Iris pigment epithelial cell (primary cell): ENCODE measurements around the gene TEP1.
"Not testable (repeated sequence)": the region's sequence is repeated elsewhere in the genome, so short reads cannot be mapped to it uniquely, and the experiment has no call there.

Source experiments
- DNase-seq: peaks from one replicate; pipeline ENCODE4 v3.0.0-alpha.2; 2011; ENCODE audit warnings: low read depth

The TEP1 gene

DNA sequence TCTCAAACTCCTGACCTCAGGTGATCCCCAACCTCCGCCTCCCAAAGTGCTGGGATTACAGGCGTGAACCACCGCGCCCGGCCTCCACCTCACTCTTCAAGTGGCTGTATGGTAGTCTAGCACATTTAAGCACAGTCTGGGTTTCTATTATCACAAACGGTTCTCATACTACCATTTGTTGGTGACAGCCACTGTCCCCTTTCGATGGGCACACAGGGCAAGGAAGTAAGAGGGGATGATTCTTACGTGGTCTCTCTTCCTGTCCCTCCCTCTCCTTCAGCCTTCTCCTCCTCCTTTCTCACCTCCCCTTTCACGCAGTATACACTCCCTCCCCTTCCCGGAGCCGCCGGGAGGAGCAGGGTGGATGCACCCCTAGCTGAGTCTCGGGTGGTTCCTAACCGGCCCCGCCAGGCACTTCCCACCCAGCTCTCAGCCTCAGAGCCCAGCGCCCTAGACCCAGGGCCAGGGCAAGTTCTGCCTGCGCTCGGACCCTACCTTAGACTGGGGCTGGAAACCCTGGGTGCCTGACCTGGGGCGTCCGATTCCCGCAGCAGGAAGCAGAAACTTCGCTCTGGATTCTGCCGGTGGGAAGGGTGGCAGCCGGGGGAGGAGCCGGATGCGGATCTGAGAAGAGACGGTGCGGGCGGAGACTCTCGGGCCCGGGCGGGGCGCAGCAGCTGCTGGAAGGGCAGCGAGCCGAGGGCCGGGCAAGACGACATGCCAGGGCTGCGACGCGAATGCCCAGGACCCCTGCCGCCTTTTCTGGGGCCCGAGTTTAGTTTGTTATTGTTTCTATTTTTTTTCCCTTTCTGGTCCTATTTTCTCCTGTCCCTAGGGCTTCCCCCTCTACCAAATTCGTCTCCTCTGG lies at the start of gene TEP1:
Gene TEP1, minus strand, starts transcription at position 626 of the 868 bp plus-strand sequence. CDS start 5,062 bp downstream, outside the sequence.
- DNase-seq = peak; percentile 86

DNA sequence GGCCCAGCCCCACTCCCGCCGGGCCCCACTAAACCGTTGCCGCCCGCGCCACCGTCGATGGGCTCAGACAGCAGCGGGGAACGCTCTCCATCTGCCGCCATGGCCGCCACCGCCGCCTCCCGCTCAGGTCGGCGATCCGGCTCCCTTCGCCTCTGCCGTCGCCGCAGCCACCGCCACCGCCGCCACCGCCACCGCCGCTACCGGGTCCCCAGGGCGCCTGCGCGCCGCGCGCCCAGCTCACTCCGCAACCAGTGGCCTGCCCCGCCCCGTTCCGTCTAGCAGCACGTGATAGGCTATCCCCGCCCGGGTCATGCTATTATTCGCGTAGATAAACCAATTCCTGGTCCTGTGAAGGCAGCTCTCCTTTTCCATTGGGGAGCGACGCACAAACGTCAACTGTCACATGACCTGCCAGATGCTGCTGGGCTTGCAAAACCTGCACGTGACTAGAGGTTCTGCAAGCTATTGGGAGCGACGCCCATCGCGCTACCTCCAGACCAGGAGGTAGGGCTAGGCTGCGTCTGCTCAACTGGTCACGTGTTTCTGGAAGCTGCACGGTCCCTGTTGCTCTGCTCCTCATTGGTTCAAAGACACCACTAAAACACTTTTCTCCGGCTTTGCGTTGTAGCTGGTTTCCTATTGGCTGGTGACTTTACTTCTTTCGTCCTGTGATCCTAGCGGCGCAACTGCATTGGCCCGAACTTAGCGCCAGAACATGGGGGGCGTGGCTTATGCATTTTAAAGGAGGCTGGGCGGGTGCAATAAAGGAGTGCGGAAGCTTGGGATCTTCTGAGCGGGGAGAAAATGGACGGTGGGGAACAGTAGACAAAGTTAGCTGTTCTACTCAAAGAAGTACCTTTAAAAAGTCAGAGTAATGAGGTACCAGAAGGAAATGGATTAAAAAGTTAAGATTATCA lies 48.2 kb upstream of the TEP1 start, which contains the start of gene PIP4P1:
Gene PIP4P1, minus strand, starts transcription at position 210 of the 917 bp plus-strand sequence. Its CDS starts 109 bp downstream, at position 101.
- peak; percentile 100 for DNase-seq

DNA sequence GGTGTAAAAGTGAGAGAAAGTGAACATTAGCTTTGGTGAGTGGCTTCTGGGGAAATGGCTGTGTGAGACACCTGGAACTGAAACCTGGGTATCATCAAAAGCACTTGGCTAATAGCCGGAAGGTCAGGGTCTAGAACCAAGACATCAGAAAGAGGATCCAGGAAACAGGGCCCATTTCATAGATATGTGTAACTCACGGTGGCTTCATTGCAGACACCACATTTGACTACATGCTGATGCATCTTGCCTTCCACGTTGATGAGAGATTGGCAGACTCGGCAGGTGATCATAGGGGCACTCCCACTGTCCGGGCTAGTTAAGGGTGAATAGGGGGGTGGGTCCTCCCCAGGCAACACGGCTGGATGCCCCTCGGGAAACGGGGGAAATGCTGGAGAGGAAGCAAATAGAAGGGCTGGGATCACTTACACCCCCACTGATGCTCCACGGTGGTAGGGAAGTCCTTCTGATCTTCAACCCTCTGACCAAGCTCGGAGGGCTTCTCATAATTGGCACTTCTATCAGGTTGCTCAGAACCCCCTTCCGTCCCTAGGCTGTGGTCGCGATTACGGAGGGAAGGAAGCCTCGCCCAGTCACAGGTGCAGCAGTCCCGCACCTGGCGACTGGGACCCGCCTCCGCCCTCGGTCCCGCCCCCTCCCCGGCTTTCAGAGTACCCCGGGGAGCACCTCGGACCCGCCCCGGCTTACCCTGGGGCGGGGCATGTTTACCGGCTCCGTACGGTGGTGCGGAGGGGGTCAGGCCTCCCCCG lies 47.3 kb upstream of the TEP1 start:
- no peak for DNase-seq

DNA sequence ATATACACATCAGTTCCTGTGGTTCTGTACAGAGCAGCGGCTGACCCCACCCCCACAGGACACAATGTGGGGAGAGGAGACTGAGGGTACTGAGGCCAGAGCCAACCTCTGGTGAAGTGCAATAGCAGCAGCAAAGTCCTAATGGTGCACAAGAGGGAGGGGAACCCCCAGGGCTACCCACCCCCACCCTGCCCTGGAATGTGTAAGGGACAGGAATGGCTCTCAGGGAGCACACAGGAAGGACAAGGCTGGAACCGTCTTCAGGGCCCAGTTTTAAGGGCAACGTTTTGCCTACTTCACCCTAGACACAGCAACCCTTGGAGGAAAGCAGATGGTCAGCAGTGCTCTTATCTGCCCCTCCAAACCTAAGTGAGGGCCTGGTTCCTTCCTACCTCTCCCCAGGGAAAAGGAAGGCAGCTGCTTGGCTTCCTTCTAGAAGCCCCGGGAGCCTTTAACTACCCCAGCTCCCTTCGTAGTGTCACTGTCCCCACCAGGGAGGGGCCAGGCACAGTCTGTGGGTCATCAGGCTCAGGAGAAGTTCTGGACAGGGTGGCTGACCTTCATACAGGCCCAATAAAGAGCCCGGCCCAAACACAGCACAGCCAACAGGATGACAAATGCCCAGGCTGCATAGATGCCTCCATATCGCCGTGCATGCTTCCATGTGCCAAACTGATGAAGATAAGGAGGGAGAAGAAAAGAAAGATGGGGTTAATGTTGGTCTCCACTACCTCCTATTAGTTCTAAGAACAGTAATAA lies 44.9 kb upstream of the TEP1 start:
- no peak for DNase-seq

DNA sequence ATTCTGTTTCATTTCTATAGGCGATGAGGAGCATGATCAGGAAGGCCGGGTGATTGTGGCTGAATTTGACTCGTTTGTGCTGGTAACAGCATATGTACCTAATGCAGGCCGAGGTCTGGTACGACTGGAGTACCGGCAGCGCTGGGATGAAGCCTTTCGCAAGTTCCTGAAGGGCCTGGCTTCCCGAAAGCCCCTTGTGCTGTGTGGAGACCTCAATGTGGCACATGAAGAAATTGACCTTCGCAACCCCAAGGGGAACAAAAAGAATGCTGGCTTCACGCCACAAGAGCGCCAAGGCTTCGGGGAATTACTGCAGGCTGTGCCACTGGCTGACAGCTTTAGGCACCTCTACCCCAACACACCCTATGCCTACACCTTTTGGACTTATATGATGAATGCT lies 43.7 kb upstream of the TEP1 start:
- no peak for DNase-seq

DNA sequence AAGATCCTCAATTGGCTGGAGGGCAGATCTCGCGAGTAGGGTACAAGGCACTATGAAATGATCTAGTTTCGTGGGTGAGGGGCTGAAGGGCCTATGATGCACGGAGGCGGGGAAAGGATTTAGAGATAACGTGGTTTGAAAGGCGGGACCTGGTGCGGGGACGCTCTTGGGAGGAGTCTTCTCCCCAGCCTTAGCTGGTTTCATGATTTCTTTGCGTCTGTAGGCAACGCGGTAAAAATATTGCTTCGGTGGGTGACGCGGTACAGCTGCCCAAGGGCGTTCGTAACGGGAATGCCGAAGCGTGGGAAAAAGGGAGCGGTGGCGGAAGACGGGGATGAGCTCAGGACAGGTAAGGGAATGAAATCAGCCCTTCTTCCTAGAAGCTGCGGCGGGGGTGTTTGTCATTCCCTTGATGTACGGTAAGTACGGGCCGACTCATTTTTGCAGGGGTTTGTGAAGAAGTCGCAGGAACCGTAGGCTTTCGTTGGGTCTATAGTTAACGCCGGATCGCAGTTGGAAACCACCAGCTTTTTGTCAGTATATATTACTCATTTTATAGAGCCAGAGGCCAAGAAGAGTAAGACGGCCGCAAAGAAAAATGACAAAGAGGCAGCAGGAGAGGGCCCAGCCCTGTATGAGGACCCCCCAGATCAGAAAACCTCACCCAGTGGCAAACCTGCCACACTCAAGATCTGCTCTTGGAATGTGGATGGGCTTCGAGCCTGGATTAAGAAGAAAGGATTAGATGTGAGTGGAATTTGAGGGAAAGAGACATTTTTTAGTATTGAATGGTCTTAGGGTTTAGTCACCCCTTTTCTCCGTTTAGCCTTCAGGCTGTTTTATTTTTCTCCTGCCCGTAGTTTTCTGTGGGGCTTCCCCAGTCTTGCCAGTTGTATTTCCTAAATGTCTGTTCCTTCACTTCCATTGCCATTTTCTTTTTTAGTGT lies 42.3 kb upstream of the TEP1 start:
- DNase-seq = peak; percentile 95

DNA sequence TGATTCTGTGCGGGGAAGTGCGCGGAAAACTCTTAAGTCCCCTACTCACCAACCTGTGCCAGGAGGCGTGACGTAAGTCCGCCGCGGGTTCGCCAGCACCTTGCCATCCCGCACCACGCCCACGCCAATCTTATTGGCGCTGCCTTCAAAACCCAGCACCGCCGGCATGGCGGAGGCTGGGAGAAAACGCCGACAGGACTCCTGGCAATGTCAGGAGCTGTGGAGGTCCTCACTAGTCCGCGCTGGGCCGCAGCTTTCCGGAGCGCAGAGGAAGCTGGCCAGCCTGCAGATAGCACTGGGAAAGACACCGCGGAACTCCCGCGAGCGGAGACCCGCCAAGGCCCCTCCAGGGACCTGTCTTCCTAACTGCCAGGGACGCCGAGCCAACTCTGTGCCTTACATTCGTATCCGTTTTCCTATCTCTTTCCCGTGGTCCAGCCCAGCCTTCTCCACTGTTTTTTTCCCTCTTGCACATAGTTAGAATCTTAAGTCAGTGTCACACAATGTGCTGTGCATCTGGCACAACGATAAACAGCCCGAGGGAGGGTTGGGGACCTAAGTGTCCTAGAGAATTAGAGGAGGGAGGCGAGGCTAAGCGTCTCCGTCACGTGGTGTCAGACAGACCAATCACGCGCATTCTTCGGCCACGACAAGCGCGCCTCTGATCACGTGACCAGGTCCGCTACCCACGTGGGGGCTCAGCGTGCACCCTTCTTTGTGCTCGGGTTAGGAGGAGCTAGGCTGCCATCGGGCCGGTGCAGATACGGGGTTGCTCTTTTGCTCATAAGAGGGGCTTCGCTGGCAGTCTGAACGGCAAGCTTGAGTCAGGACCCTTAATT lies 41.4 kb upstream of the TEP1 start, which contains the start of the genes APEX1 and OSGEP:
Gene APEX1, plus strand, starts transcription at position 711 of the 839 bp plus-strand sequence. CDS start 420 bp downstream, outside the sequence.
Gene OSGEP, minus strand, starts transcription at position 297 of the 839 bp plus-strand sequence. Its CDS starts 129 bp downstream, at position 168.
- DNase-seq = peak; percentile 99

DNA sequence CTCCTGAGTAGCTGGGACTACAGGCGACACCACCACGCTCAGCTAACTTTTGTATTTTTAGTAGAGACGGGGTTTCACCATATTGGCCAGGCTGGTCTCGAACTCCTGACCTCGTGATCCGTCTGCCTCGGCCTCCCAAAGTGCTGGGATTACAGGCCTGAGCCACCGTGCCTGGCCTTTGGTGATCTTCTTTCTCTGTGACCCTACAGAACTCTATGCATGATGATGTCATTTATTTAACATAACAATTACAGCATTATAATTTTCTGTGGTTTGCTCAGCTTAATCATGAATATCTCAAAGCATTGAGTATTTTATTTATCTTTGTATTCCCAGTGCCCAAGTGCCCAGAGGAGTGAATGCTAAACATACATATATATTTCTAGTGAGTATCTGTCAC lies 39.5 kb upstream of the TEP1 start:
- DNase-seq = not testable (repeated sequence)

DNA sequence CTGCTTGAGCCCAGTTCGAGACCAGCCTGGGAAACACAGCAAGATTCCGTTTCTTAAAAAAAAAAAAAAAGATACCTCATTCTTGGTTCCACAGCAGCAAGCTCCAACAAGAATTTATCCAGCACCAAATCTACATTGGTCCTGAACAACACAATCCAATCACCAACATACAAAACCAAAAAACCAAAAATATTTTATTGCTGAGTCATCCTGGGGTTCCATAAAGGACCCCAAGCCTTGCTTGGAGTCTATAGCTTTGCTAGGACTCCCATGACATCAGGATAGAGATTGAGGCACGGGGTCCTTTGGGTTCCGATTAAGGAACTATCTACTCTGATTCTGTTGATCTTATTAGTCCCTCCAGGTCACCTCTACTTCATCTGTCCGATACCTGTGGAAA lies 33.6 kb upstream of the TEP1 start:
- no peak for DNase-seq

DNA sequence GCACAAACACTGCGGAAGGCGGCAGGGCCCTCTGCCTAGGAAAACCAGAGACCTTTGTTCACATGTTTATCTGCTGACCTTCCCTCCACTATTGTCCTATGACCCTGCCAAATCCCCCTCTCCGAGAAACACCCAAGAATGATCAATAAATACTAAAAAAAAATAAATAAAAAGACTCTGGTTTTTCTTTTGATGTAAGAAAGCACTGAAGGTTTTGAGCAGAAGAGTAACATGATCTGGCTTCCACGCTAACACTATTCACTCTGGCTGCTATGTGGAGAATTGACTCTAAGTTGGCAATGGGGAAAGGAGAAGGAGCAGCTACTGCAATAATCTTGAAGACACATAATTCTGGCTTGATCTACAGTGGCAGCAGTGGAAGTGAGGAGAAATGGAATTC lies 30.3 kb upstream of the TEP1 start:
- DNase-seq = not testable (repeated sequence)

DNA sequence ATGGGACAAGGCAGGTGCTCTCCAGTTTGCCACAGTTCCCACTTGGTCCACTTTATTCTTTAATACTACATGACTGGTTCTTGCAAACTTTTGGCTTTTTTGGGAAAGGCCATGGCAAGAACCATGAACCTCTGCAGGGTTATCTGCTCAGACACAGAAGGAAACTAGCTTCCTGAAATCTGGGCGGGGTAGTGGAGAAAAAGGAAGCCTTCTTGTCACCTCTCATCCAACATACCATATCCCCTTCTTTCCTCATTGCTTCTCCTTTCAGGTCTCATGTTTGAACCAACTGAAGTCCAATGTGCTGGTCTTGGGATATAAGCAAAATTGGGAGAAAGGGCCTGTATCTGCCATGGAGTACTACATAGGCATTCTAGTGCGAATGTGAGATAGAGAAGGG lies 28.2 kb upstream of the TEP1 start:
- DNase-seq = no peak

DNA sequence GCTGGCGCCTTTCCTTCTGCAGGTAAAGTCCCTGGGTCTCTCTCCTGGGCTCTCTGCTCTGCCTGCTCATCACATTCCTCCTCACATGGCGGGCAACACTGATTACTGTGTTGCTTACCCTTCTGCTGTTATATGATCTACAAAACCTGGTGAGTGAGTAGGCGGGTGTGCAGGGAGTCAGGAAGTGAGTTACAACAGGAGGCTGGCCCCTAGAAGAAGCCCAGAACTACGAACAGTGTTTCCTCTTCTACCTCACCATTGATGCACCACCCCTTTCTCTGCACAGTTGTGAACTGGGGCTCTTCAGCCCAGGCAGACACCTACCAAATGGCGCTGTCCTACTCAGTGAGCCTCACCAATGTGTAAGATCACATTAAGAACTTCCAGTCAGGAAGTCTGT lies 27.6 kb upstream of the TEP1 start:
- no peak for DNase-seq

DNA sequence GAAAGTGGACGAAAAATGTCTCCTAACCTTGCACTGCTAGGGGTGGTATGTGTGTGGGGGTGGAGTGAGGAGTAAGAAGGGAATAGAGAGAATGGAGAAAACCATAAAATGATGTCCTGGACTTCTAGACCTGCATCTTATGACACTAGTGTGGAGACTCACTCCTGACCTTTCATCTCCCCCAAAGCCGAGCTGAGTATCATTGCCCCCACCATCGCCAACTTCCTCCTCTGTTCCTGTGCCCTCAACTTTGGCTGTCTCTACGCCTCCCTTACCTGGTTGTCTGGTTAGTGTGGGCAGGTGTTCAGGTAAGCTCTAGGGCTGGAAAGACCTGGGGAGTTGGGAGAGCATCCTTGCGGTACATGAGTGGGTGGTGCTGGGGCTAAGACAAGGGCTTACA lies 27.2 kb upstream of the TEP1 start:
- no peak for DNase-seq

DNA sequence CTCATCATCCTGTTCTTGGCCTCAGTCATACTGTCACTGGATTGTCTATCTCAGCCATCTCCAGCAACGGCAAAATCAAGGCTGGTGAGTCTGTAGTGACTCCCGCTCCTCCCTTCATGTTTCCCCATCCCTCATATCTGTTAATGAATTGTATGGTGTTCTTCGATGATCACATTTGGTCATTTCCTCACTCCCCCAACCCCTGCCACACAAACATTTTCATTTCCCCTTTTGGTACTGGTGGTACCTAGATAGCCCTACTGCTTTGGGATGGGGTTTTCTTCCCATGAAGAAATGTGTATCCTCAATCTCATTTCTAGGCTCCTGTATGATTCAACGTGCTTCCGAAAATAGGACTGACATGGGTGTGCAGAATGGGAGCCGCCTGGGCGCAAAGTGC lies 25.4 kb upstream of the TEP1 start:
- no peak for DNase-seq

DNA sequence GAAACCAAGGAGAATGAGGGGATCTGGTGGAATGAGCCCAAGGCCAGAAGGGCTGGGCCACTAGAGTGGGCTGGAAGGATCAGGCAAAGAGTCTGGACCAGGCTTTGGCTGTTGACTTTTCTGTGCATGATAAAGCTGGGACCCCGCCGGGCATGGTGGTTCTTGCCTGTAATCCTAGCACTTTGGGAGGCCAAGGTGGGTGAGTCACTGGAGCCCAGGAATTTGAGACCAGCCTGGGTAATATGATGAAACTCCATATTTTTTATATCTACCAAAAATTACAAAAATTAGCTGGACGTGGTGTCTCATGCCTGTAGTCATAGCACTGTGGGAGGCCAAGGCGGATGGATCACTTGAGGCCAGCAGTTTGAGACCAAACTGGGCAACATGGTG lies 23.1 kb upstream of the TEP1 start:
- peak; percentile 84 for DNase-seq

DNA sequence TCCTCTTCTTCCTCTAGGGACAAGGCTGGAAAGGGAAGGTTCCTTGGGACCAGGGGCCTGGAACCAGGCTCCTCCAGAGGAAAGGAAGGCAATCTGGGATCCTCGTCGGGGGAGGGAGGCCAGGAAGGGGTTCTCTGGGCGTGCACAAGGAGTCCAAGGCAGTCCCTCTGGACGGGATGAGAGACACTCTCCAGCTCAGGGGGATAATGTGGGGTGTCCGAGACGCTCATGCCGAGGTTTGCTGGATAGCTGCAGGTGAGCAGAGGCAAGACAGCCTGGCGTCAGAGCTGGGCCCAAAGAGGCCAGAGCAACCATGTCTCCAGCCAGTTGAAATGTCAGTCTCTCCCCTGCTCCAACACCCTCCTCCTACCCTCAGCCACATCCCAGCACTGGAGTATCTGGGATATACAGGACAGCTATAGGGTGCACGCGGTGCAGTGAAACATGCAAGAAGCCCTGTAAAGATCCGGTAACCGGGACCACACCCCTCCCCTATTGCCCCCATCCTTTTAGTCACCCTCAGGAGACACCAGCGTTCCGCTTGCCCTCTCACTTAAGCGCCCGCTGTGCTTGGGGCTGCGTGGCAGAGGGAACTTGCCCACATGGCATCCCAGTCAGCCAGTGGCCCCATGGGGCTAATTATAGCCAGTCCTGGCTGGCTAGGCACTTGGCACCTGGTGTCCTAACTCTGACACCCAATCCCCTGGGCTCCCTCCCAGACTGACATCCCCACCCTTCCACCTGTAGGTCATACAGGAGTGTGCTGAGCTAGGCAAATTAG lies 22.5 kb upstream of the TEP1 start, which contains the start of gene KLHL33:
Gene KLHL33, minus strand, starts transcription at position 585 of the 781 bp plus-strand sequence. Its CDS starts 355 bp downstream, at position 230.
- no peak for DNase-seq

DNA sequence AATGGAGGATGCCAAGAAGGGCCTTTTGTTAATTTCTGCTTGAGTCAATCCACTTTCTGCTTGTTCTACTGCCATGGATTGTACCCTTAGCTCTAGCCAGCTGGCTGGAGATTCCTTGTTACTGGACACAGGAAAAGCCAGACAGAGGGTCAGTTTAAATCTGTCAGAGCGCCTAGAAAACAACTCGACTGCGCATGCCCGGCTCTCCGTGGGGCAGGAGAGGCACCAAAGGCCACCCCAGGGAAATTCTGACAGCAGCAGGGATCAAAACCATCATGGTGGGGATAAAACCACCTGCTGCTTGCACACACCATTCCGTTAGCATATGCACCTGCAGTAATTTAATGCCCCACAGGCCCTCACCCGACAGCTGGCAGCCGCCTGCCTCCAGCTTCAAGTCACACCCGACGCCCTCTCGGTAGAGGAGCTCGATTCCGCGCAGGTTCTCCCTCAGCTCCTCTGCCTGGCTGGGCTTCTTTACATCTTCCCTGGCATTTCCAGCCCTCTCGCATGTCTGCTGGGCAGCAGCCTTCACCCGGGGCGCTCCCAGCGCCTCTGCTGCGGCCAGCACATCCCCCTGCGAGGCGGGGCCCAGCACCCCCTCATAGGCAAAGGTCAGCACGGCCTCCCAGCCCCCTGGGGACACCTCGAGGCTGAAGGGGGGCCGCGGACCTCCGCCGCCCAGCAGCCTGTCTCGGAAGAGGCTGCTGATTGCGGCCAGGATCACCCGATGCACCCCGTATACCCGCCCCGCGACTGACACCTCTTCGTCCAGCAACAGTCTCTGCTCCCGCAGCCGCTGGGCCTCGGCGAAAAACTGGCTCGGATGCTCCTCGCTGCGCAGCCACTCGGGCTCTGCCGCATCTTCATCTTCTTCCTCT lies 21.6 kb upstream of the TEP1 start:
- no peak for DNase-seq
